HG03520 (cell line): ENCODE results near the gene INSM2.

Experiments
- ATAC-seq: cut with Tn5 transposase; IDR thresholded peaks from one replicate; pipeline ENCODE4 v1.9.1; 2021; ENCODE audit warnings: mild to moderate bottlenecking, moderate library complexity; ENCODE audit not compliant: unreplicated experiment

The INSM2 gene

GRCh38 chr14:35533357-35534207 is at the start of gene INSM2:
Gene INSM2, plus strand, starts transcription at chr14:35534164. Its CDS starts 89 bp downstream, at chr14:35534253.
- ATAC-seq: peak; percentile 50

GRCh38 chr14:35492569-35493014 is 41.4 kb upstream of the INSM2 start:
- ATAC-seq: no peak

- no peak for ATAC-seq
Measured at GRCh38 chr14:35495278-35495677, 38.7 kb upstream of the INSM2 start.

GRCh38 chr14:35499180-35499579 is 34.8 kb upstream of the INSM2 start:
- ATAC-seq: no peak

GRCh38 chr14:35503646-35504045 is 30.3 kb upstream of the INSM2 start:
- no peak for ATAC-seq

GRCh38 chr14:35504260-35504659 is 29.7 kb upstream of the INSM2 start:
- no peak for ATAC-seq

GRCh38 chr14:35506461-35506860 is 27.5 kb upstream of the INSM2 start:
- no peak for ATAC-seq

GRCh38 chr14:35506927-35507326 is 27.0 kb upstream of the INSM2 start:
- no peak for ATAC-seq

GRCh38 chr14:35509846-35510245 is 24.1 kb upstream of the INSM2 start:
- ATAC-seq: no peak

GRCh38 chr14:35512765-35513164 is 21.2 kb upstream of the INSM2 start:
- ATAC-seq: no peak

- ATAC-seq: no peak
Measured at GRCh38 chr14:35515916-35516315, 18.0 kb upstream of the INSM2 start.

GRCh38 chr14:35519986-35520385 is 14.0 kb upstream of the INSM2 start:
- no peak for ATAC-seq

GRCh38 chr14:35525695-35526094 is 8.3 kb upstream of the INSM2 start:
- no peak for ATAC-seq

GRCh38 chr14:35526962-35527361 is 7.0 kb upstream of the INSM2 start:
- ATAC-seq: no peak

- ATAC-seq: no peak
Measured at GRCh38 chr14:35531960-35532747, 1.8 kb upstream of the INSM2 start.

GRCh38 chr14:35532783-35533356 is 1.1 kb upstream of the INSM2 start:
- ATAC-seq: peak; percentile 5

- peak; percentile 20 for ATAC-seq
Measured at GRCh38 chr14:35534208-35534872, 376 bp downstream of the INSM2 start.

GRCh38 chr14:35534873-35535482 is 1.0 kb downstream of the INSM2 start:
- peak; percentile 56 for ATAC-seq

GRCh38 chr14:35535483-35536112 is 1.6 kb downstream of the INSM2 start:
- no peak for ATAC-seq

GRCh38 chr14:35539969-35540368 is 6.0 kb downstream of the INSM2 start:
- no peak for ATAC-seq
